Medulla oblongata (tissue), 1 donor: ENCODE data around the gene EHBP1.

Experiments used
- DNase-seq: peaks from one replicate; pipeline ENCODE4 v3.0.0-alpha.2; 2015; ENCODE audit errors: extremely low spot score

The EHBP1 gene

DNA sequence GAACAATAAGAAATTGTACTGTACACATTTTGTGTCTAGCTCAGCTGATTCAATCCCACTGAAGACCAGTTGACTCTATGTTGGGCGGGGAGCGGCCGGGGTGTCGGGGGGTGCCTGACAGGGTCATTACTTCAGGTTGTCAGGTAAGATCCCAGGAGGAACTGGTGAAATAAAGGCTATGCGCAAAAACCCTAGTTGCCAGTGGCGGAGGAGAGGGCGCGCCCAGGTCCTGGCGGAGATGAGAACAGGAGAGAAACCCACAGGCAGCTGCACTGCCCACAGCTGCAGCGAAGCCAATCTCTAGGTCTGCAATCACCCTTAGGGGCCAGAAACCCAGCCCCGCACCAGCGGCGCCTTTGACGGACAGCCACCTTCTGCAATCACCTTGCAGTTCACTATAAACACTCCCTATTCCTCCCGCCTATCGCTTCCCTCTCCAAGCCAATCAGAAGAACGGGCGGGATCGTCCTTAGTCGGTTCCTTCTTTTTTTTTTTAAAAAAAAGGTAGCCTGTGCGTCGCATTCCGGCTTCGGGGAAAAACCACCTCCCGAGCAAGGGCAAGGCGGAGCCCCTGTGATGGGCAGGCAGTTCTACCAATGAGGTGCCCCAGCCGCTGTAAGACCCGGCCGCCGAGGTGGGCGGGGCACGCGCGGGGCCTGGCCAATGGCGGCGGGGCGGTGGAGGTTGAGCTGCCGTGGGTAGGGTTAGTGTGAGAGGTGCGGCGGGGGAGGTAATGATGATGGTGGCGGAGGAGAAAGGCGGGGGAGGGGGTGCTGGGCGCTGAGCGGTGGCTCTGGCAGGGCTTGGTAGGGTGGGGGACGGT lies at the start of gene EHBP1:
Gene EHBP1 (plus strand): TSS at position 707 of the 823 bp plus-strand sequence. CDS start 1,479 bp downstream, outside the sequence.
- DNase-seq, result peak; percentile 98

DNA sequence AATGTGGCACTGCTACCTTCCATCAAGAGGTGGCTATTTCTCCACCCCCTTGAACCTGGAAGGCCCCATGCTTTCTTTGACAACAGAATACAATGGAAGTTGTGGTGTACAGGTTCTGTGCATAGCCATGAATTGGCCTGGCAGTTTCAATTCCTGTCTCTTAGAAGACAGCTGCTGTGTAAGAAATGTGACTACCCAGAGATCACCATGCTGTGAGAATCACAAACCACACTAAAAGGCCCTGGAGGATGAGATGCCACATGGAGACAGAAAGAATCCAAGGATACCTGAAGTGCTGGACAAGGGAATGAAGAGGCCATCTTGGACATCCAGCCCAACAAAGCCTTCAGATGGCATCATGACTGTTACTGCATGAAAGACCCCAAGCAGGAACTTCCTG lies 47.7 kb upstream of the EHBP1 start:
- no peak for DNase-seq

DNA sequence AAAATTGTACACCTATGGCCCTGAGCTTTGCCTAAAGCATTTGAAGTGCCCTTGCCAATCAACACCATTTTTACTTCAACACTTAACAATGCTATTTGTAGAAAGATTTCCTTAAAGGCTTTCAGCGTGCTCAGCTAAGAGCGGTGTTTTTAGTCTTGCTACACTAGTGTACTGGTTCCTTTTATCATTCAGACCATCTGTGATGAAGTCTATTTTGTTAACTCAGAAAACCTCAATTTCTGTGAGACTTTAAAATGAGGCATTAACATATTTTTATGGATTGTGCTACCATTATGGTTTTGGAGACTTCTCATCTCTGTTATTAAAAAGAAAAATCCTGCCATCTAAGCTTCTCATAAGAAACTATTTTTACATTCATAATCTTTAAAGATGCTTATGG lies 46.6 kb upstream of the EHBP1 start:
- no peak for DNase-seq

DNA sequence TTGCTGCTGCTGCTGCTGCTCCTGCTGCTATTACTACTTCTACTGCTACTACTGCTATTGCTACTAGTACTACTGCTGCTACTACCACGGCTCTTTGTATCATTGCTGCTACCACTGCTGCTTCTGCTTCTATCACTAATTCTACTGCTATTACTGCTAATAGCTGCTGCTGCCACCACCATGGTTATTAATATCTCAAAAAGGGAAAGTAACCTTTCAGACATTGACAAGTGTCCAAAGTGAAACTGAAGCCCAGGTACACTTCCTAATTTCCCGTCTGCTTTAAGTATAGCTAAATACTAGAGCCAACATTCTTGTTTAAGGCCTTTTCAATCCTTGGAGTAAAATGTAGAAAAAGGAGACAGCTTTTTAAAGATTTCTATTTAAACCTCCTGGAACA lies 45.4 kb upstream of the EHBP1 start:
- no peak for DNase-seq

DNA sequence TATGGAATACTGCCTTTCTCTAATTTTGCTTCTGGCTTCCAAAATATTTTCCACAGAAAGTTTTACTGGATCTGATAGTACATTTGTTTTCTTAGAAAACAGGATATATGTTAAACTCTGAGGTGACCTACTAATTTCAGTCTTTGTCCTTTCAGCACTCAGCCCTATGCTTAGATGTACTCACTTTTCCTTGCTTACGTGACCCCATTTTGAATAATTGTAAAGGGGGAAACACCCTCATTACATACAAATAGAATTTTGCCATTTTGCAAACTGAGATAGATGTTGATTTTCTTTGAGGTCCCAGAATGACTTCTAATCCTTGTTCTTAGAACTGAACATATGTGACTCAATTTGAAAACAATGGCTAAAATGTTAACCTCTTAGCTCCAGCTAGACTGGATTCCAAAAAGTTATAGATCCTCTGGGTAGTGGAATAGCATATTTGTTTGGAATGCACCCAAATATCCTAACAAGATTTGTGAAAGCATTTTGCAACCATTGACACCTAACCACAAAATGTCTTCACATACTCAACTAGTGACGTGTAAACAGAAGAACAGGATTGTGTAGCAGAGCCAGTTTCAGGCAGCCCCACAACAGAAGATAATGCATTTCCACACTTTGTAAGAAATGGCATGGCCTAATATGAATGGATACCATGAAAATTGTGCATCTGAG lies 44.8 kb upstream of the EHBP1 start:
- no peak for DNase-seq

DNA sequence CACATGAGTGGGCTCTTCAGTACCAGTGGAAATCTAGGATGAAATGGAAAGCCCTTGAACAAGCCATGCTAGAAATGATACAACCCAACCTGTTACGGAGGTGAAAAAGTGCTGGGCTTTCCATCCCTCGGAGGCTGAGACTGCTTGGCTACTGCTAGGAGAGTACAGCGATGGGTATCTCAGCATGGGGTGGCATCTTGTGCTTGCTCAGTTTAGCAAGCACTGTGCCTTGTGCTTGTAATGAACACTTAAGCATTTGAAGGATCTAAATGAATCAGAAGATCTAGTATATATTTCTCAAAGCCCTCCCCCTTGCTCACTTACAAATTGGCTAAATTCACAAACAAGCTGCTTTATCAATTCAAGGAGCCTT lies 44.3 kb upstream of the EHBP1 start:
- DNase-seq, result no peak

DNA sequence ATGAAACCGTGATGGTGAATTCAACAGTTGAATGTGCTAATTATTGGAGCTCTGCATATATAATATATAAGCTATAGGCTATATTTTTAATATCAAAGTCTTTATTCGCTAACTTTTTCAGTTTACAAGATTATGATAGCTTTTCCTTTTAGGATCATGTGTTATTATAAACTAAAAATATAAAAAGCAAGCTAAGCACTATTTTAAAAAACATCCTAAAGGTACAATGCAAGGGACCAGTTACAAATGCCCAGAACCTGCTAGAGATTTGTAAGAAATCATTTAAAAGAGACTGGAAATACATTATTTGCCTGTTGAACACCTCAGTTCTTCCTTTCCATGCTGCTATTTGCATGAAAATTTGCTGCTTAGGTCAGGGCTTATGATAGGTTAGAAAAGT lies 43.4 kb upstream of the EHBP1 start:
- no peak for DNase-seq

DNA sequence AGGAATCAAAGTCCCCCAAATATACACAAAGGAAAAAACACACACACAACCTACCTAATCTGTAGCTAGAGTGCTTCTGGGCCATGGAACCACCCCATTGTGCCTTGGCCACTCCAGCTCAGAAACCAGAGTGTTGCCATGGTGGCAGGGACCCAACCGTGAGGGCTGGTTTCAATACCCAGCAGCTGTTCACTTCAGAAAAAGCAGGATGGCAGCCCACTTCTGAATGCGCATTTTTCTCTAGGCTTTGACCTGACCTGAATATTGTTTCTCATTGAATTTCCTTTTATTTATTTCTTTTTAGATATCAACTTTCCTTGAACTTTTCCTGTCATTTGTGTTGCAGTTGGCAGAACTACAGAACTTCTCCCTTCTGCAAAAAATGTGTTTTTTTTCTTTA lies 43.0 kb upstream of the EHBP1 start:
- no peak for DNase-seq

DNA sequence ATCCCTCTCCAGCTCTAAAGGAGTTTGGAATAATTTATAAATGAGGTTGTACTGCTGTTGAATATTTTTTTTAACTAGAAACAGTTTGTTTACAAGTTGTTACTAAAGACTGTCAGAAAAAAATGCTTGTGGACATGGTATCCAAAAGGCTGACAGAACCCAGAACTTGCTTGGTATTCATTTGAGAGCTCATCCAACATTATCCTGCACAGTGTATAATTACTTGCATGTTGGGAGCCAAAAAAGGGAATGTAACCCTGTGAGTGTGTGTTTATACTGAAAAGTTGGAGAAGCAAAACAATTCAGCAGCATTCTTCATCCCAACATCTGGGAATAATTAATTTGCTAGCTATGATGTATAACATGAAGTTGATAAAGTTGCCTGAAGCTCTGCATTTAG lies 42.1 kb upstream of the EHBP1 start:
- DNase-seq, result no peak

DNA sequence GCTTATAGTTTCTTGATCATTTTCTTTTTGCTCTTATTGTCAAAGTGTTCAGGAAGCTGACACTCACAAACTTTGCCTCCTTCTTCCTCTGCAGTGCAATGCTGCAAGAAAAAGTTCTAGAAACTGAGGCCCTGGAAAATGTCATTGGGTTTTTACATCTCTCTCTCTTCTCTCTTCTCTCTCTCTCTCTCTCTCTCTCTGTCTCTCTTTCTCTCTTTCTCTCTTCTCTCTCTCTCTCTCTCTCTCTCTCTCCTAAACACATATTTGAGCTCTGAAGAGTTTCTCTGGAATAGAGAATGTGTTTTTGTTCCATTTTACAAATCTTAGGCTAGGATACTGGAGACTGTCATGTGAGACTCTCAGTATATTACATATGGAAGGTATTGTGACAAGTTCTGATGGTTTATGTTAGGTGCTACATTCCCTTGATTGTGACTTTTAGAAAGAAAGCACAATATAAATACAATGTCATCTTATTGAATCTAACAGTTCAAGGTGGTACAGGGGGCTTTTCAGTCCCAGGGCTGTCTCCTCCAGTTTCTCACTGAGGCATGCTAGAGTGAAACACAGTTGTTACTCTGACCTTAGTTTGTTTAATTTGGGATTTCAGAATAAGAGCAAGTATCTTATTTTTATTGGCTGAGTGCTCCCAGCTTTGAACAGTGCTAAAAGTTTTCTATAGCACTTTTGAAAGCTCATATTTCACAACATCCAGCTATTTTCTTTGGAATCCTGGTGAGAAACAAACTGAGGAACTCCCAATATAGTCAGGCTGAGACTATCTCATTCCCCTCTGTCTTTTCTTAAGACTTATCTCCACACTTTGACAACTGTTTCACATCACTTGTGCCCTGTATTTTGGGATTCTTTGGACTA lies 41.4 kb upstream of the EHBP1 start:
- DNase-seq, result no peak

DNA sequence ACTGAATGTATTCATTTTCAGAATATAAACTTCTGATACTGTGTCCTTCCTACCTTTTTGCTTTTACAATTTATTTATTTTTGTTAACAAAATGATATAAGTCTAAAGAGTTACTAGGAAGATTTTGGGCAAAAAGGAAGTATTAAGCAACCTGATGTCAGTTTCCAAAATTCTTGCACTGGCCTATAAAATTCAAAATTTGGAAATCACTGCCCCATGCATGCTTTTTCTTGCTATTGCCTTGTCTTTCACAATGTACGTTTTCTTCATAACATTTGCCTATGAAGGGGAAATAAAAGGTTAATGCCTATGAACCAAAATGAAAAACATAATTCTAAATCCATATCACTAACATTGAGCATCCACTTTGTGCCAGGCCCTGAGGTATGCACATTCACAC lies 40.1 kb upstream of the EHBP1 start:
- DNase-seq, result no peak

DNA sequence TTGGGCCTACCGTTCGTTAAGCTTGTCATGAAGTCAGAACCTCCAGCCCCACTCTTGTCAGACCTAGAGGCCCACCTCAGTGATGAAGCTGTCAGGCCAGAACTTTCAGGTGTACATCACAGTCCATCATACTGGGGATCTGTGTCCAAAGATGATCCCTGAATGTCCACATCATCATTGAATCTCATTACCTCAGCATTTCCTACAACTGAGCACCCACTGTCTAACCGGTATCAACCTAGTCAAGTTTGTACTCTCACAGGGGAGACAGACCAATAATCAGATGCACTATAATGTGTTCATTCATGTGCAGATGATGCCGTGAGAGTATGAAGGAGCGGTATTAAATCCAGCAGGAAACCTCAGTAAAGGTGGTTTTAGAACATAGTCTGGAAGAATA lies 36.3 kb upstream of the EHBP1 start:
- DNase-seq, result no peak

DNA sequence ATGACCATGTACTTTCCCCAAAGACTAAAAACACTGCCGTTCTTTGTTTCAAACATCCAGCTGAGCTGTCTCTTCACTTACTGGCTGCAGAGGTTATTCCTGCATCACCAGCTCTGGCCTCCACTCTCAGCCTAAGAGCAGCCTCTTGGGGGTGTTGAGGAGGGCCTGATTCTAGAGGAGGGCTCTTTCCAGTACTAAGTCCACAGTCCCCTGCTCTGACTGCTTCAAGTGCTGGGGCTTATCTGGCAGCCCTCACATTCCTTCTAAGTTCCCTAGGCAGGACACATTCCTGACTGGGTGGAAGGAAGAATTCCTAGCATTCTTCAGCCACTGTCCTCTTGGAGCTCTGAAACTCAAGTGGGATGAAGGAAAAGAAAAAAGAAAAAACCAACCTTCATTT lies 32.9 kb upstream of the EHBP1 start:
- DNase-seq, result no peak

DNA sequence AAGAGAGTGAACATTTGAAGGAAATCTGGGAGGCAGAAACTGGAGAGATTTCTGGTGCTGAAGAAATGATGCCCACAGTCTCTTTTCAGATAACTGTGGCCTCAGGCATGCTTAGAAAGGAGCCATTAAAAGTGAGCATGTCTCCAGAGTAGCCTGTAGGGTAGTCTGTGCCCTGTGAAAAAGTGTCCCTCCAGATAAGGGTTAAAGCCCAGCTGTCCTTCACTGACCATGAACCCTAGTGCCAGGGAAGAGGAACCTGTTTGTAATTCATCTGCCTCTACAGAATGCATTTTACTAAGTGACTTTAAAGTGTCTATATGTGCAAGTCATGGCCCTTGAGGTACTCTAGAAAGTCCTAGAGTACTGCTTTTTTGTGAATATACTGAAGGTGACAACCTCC lies 30.5 kb upstream of the EHBP1 start:
- DNase-seq, result no peak

DNA sequence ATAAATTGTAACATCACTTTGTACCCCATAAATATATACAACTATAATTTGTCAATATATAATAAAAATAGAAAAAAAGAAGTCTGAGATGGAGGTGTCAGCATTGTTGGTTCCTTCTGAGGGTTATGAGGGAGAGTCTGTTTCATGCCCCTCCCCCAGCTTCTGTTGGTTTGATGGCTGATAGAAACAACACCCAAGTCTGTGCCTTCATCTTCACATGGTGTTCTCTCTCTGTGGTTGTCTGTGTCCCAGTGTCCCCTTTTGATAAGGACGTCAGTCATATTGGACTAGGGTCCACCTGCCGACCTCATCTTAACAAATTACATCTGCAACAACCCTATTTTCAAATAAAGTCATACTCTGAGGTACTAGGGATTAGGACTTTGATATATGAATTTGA lies 20.3 kb upstream of the EHBP1 start:
- DNase-seq, result no peak

DNA sequence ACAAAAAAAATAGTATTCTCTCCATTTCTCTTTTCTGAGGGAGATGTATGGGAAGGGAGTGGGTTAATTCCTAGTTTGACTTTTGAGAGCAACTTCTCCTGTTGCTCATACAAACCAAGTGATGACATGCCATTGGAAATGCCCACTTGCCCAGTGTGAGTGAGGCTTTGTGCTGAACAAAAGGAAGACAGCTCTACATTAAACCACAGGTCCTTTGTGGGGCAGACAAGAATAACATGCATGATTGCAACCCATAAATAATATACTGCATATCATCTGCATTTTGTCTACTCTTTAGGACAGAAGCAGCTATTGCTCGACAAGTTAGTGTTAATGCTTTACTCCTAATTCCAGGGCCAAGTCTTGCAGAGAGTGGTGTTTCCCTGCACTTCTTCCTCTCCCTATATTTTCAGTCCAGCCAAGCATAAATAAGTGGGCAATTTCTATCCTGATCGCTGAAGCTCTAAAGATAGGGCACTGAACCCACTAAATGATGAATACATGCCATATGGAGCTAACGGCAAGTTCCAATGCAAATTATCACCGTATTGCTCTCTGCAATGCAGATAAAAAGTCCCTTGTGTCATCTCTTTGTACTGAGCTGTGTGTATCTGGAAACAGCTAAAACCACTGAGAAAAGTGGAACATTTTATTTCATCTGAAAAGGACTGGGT lies 19.4 kb upstream of the EHBP1 start:
- no peak for DNase-seq

DNA sequence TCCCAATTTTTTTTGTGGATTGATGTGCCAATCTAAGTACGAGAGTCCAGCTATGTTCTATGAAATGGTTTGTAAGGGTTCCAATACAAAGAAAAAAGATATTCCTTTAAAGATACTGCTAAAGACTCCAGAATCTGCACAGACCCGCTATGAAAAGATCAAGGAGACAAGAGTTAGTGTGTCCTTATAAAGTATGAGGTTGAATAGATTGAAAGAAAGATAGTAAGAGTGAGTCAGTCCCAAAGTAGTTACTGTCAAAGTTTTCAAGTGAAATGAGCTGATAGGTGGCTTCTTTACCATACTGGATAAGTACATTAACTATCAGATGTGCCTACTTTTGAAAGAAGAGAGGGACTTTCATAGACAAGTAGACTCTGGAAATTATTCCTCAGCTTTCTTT lies 17.9 kb upstream of the EHBP1 start:
- DNase-seq, result no peak

DNA sequence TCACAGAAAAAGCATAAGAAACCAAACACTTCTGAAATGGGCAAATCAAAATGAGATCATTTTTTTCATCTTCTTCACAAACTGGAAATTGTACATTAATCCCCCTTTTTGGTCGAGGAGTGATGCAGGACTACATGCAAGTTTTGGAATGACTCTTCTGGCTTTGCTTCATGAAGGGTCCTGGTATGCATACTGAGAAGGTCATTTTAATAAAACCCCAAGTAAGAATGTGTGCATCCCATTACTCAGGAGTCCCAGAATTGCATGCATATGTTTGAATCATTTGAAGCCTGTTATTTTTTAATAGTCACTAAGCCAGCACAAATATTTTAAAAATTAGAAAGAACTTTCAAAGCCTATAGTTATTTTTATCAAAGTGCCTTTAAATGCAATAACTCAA lies 16.7 kb upstream of the EHBP1 start:
- DNase-seq, result no peak

DNA sequence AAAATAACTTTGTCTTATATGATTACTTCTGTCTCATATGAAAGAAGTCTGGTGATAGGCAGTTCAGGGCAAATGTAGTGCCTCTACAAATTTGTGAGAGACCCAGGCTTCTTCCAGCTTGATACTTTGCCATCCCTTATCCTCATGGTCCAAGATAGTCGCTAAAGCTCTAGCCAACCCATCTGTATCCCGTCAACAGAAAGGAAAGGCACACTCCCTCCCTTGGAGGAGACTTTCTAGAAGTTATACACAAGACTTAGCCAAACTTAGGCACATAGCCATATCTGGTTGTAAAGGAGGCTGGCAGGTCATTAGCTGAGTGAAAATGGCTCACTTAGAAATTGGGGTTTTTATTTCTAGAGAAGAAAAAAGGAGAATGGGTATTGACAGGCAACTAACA lies 14.3 kb upstream of the EHBP1 start:
- DNase-seq, result no peak

DNA sequence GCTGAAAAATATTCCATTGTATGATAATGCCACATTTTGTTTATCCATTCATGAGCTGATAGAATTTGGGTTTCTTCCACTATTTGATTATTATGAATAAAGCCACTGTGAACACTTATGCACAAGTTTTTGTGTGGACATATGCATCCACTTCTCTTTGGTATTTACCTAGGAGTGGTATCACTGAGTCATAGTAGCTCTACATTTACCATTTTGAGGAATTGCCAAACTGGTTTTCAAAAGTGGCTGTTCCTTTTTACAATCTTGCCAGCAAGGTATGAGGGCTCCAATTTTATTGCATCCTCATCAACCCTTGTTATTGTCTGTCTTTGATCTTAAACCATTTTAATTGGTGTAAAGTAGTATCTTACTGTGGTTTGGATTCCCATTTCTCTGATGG lies 13.3 kb upstream of the EHBP1 start:
- DNase-seq, result no peak

DNA sequence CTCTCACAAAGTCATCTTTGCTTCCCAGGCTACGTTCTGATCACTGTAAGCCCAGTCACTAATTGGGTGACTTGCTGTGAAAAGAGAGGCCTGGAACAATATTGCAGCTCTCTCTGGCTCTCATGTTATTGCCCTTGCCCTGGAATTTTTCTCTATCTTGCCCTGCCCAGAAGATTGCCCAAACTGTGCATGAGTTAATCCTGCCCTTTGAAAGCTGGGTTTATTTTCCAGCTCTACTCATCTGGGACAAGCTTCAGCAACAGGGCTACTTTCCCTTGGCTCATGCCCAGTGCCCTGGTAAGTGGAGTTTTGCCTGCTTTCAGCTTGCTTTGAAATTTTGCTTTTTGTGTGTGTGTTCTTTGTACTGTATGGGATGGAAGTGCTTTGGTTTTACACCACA lies 6.9 kb upstream of the EHBP1 start:
- DNase-seq, result no peak

DNA sequence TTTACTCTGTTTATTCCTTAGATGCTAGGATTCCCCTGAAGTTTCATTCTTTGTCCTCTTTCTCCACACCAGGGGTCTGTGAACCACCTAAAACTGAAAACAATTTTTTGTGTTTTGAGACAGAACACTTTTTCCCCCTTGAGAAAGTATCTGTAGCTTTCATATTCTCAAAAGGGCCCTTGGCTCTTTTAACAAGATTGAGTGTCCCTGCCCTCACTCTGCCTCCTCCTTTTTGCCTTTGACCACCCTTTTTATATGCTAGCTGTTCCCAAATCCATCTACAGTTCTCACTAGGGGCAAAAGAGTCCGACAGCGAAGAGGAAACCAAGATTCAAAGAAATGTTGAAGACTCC lies 883 bp upstream of the EHBP1 start:
- DNase-seq, result no peak
